ENCODE measurements around the gene TSSC4. TPM values are rescaled to one million over a fixed set of nuclear protein-coding genes. Genes with fewer than 3 reads are reported as not detected.

The TSSC4 gene
- total RNA-seq, 1 donor from 2014 or later: 80.8 TPM

- no peak overlapping the region for H3K4me3 ChIP-seq (ENCODE audit: low read depth, low read length)
- TF ChIP-seq, protein P1, sequence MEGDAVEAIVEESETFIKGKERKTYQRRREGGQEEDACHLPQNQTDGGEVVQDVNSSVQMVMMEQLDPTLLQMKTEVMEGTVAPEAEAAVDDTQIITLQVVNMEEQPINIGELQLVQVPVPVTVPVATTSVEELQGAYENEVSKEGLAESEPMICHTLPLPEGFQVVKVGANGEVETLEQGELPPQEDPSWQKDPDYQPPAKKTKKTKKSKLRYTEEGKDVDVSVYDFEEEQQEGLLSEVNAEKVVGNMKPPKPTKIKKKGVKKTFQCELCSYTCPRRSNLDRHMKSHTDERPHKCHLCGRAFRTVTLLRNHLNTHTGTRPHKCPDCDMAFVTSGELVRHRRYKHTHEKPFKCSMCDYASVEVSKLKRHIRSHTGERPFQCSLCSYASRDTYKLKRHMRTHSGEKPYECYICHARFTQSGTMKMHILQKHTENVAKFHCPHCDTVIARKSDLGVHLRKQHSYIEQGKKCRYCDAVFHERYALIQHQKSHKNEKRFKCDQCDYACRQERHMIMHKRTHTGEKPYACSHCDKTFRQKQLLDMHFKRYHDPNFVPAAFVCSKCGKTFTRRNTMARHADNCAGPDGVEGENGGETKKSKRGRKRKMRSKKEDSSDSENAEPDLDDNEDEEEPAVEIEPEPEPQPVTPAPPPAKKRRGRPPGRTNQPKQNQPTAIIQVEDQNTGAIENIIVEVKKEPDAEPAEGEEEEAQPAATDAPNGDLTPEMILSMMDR (IDR thresholded peaks at IDR 0.05; ENCODE audit: insufficient read depth, low read length, severe bottlenecking): no peak
- no peaks in the 10 kb centered on the region for H3K27me3 ChIP-seq (ENCODE audit: control insufficient read depth, insufficient read depth, low read length)
- FAIRE-seq (no peak), DNase-seq (ENCODE audit: low read depth) (no peak)
- H3K36me3 ChIP-seq (ENCODE audit: control insufficient read depth, insufficient read depth, low read length): no peaks in the 10 kb centered on the region
These were observed 32.1 kb downstream of the TSSC4 start for GRCh38 chr11:2432628-2433071.

DNA sequence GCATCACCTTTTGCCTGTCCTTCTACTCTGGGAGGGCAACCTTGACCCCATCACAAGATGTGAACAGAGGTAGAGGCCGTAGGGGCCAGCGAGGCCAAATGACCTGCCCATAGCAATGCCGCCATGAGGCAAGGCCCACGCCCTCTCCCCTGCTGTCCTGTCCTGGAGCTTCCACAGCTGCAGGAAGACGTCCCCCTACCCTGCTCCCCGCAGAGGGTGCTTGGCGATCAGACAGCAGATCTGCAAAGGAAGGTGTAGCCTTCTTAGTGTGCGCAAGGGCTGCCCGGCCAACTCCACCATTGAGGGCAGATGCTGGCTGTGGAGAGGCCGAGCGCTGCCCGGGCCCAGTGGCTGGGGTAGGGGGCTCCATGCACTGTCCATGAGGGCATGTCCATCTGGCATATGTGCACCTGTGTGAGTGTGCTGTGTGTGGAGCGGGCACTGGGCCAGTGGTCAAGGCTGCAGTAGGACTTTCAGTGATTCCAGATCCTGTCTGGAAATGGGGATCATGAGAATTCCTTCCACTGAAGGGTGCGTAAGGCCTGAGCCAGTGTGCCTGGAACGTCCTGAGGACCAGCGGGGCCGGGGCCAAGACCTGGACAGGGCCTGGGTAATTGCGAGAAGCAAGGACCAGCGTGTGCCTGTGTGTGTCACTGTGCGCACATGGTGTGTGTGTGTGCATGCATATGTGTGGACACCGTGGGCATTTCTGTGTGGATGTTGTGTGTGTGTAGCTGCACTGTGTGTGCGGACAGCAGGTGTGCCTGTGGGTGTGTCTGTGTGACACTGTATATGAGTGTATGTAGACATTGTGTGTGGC lies 32.8 kb downstream of the TSSC4 start:
- H3K27me3 ChIP-seq (ENCODE audit: control insufficient read depth, insufficient read depth, low read length): no peaks in the 10 kb centered on the region
- FAIRE-seq (no peak), DNase-seq (ENCODE audit: low read depth) (no peak)
- TF ChIP-seq, protein P1 (IDR thresholded peaks at IDR 0.05; ENCODE audit: insufficient read depth, low read length, severe bottlenecking): no peak
- no peaks in the 10 kb centered on the region for H3K36me3 ChIP-seq (ENCODE audit: control insufficient read depth, insufficient read depth, low read length)
- H3K4me3 ChIP-seq (ENCODE audit: low read depth, low read length): no peak overlapping the region

GRCh38 chr11:2434008-2434407 lies 33.5 kb downstream of the TSSC4 start:
- TF ChIP-seq, protein P1 (IDR thresholded peaks at IDR 0.05; ENCODE audit: insufficient read depth, low read length, severe bottlenecking): no peak
- Histone ChIP-seq H3K36me3 (ENCODE audit: control insufficient read depth, insufficient read depth, low read length) (no peaks in the 10 kb centered on the region), H3K4me3 (ENCODE audit: low read depth, low read length) (no peak overlapping the region), H3K27me3 (ENCODE audit: control insufficient read depth, insufficient read depth, low read length) (no peaks in the 10 kb centered on the region)
- DNase-seq (ENCODE audit: low read depth) (no peak), FAIRE-seq (peak; percentile 99)

GRCh38 chr11:2434506-2435255 lies 34.1 kb downstream of the TSSC4 start:
- no peaks in the 10 kb centered on the region for H3K36me3 ChIP-seq (ENCODE audit: control insufficient read depth, insufficient read depth, low read length)
- H3K4me3 ChIP-seq (ENCODE audit: low read depth, low read length): no peak overlapping the region
- FAIRE-seq (no peak), DNase-seq (ENCODE audit: low read depth) (no peak)
- TF ChIP-seq, protein P1 (IDR thresholded peaks at IDR 0.05; ENCODE audit: insufficient read depth, low read length, severe bottlenecking): no peak
- no peaks in the 10 kb centered on the region for H3K27me3 ChIP-seq (ENCODE audit: control insufficient read depth, insufficient read depth, low read length)

- no peak overlapping the region for H3K4me3 ChIP-seq (ENCODE audit: low read depth, low read length)
- no peak for DNase-seq (ENCODE audit: low read depth)
- H3K27me3 ChIP-seq (ENCODE audit: control insufficient read depth, insufficient read depth, low read length): no peaks in the 10 kb centered on the region
- TF ChIP-seq, protein P1 (IDR thresholded peaks at IDR 0.05; ENCODE audit: insufficient read depth, low read length, severe bottlenecking): no peak
- FAIRE-seq: peak; percentile 23
- H3K36me3 ChIP-seq (ENCODE audit: control insufficient read depth, insufficient read depth, low read length): no peaks in the 10 kb centered on the region
These were observed 34.9 kb downstream of the TSSC4 start for GRCh38 chr11:2435288-2436012.

Measured in bronchial epithelial cell (primary cell).